IPS-NIHi11 (cell line): ENCODE results near the gene GOT2.
A peak's percentile ranks its signal among the peaks of the same experiment; 100 is the strongest.
"Not testable (repeated sequence)": the region's sequence is repeated elsewhere in the genome, so short reads cannot be mapped to it uniquely, and the experiment has no call there.

Source experiments
- DNase-seq: peaks from one replicate; pipeline ENCODE4 v3.0.0; 2012; ENCODE audit warnings: mixed read lengths, low spot score

Gene GOT2

DNA sequence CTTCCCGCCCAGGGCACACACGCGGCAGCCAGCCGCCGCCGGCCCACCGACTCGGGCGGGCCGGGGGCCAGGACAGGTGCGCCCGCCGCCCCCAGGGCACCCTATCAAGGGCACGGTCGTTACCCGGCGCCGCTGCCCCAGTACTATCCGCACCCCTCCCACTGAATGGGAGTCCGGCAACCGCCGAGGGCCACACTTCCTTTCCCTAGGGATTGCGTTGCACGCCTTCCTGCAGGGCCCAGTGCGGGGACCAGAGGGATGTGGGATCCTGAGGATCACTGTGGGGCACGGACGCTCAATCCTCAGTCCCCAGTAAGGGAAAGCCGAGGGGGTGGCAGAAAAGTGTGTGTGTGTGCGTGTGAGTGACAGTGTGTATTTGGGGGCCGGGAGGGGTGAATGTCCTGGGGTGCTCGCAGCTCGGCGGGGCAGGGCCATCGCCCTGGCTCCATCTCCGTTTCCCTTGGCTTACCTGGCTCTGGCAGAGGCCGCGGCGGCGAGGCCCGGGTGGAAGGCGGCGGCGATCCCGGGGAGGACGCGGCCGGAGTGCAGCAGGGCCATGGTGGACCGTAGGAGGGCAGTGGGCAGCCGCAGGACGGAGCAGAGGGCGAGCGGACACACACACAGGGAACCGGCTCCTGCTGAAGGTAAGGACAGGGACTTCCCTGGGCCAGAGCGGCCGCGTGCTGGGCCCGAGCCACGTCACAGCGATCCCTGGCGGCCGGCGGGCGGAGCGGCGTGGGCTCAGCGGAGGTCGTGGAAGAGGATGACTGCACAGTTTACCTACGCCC, at the start of gene GOT2:
TSS of gene GOT2 (minus strand) at position 646 of the 788 bp plus-strand sequence. CDS start at position 558, 88 bp downstream.
- peak; percentile 92 for DNase-seq

DNA sequence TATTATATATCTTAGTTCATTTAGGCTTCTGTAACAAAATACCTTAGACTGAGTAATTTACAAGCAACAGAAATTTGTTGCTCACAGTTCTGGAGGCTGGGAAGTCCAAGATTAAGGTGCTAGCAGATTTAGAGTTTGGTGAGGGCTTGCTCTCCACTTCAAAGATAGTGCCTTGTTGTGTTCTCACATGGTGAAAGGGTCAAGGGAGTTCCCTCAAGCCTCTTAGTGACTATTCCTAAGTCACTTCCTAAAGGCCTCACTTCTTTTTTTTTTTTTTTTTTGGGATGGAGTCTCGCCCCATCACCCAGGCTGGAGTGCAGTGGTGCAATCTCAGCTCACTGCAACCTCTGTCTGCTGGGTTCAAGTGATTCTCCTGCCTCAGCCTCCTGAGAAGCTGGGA, 45.2 kb upstream of the GOT2 start:
- DNase-seq: not testable (repeated sequence)

DNA sequence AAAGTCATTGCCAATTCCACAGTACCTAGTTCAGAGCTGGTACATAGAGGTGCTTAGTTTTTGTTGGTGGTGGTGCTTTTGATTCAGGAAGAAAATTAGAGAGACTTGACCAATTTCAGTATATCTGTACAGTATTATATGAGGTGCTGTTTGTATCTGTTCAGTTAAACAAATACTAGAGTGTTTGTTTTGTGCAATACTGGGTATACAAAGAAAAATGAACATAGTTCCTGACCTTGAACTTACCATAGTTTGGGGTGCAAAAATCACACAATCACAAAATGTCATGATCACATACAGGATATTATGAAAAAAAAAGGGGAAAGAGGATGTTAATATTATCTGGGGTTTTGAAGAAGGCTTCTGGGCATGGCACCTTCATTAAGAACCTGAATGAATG, 39.8 kb upstream of the GOT2 start:
- DNase-seq: no peak

DNA sequence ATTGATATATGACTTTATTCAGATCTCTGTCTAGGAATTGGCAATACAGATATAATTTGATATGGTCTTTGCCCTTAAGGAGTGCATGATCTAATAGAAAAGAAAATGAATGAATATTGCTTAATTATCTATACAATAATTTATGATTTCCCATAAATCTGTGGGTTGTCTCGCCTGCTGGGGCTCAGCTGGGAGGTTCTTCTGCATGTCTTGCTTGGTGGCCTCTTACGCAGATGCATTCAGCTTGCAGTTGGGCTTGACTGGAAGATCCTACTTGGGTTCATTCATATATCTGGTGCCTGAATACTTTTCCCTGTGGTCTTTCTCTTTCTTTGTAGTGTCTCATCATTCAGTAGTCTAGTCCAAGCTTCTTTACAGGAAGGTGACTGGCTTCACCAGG, 34.0 kb upstream of the GOT2 start:
- DNase-seq: no peak

DNA sequence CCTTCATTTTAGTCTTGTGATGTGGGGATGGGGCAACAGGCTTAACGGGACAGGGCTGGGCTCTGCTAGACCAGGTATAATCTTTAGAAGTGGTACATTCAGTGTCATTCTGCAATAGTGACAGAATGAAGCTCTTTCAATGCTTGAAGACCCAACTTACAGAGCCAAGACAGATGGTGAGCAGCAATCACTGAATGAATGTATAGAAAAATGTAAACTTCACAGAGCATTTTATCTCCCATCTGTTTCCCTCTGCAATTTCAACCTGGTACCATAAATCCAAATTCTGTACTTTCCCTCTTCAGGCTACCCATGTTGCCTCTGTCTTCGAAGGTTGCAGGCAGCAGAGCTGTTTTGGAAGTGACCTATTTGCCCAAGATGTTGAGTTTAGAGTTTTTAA, 33.5 kb upstream of the GOT2 start:
- no peak for DNase-seq

DNA sequence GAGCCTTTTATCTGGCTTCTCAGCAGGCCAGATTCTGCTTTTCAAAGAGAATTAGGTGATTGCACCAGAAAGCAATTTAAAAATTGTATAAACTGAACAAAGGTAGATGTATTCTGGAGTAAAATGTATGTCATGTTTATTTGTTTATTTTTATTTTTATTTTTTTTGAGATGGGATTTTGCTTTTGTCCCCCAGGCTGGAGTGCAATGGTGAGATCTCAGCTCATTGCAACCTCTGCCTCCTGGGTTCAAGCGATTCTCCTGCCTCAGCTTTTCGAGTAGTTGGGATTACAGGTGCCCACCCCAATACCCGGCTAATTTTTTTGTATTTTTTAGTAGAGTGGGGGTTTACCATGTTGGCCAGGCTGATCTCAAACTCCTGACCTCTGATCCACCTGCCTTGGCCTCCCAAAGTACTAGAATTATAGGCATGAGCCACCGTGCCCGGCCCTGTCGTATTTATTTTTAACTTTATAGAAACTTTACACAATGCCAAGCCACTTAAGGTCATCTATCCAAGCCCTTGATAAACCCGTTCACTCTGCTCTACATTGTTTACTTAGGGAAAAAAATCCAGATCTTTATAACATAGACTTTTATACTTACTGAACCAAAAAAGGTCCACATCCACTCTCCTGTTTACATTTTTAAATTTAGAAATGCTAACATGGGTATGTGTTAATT, 22.7 kb upstream of the GOT2 start:
- DNase-seq: no peak

DNA sequence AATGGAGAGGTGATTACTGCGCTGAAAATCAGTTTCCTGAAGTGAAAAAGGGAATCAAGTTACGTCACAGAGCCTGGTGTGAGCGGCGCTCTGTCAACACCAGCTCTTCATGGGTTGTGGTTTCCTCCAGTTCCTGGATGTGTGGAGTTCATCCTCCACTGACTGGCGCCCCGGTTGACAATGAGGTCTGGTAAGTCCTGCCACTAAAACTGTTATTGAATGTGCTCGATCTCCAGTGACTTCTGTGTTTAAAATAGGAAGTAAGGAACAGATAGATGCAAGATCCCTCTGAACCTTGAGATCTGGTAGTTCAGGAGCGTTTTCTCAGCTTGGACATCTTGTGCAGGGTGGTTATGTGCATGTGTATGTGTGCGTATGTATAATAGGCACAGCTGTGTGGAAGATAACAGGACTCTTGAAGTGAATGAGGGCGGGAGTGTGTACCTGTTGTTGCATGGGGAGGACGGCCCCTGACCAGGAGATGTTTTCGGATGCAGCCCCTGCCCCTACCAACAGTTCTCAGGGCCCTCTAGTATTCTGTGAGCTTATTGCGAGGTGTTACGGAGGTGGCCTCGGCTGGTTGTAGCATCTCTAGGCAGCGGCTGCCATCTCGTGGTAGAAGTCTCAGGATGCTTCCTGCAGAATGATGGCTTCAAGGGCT, 22.0 kb upstream of the GOT2 start:
- DNase-seq: peak; percentile 79

DNA sequence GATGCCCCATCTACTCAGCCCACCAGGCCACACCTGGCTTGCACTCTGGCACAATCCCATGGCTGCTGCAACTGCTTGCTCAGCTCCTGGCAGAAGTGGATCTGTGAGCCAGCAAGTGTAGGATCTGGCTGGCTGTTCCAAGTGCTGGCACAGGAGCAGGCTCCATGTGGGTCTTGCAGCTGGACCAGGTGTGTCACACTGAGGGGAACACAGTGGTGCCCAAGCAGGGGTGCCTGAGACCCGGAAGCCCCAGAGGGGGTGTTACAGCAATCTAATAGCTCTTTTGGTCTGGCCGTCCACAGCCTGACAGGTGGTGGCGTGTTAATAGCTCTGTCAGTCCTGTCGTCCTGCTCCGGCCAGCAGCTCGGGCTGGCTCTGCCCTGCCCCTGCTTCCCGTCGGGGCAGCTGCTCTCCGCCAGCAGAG, 19.6 kb upstream of the GOT2 start:
- no peak for DNase-seq

DNA sequence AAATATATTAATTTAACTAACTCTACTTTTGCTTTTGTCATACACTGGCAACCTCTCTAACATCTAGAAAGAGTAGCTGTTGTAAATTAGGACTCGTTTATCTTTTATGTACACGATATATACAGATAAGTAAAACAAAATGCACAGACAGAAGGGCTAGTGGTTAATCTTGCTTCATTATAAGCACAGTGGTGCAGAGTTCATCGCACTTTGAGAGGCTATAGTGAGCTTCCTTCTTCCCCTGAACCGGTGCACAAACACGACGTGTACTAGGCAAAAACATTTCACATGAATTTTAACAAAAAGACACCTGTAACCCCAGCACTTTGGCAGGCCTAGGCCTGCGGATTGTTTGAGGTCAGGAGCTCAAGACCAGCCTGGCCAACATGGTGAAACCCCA, 10.4 kb upstream of the GOT2 start:
- DNase-seq: no peak

DNA sequence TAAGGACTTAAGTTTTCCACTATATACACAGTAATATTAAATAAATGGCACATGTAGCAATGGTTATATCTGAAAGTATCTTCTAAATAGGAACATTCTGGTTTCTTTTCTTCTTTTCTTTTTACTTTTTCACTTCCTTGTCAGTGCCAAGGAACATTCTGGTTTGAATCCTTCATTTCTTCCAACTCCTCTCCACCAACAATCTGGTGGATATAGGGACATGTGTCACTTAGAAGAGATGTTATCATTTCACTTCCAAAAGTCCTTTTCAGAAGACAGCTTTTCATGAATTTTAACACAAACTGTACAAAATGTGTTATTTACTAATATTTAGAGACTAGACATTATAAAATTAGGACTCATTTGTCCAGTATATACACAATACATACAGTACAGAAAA, 7.9 kb upstream of the GOT2 start:
- DNase-seq: no peak

DNA sequence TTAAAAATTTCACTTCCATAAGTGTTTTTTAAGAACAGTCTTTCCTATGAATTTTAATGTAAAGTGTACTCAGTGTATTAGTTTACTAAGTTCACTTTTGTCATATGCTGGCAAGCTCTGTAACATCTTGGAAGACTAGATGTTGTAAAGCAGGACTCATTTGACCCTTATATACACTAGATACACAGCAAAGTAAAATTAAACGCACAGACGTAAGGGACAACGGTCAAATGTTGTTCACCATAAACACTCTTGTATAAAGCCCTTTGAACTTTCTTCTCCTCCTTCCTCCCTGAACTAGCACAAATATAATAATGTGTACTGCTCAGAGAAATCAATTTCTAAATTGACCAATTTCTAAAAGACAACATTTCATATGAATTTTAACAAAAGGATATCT, 7.0 kb upstream of the GOT2 start:
- DNase-seq: no peak

DNA sequence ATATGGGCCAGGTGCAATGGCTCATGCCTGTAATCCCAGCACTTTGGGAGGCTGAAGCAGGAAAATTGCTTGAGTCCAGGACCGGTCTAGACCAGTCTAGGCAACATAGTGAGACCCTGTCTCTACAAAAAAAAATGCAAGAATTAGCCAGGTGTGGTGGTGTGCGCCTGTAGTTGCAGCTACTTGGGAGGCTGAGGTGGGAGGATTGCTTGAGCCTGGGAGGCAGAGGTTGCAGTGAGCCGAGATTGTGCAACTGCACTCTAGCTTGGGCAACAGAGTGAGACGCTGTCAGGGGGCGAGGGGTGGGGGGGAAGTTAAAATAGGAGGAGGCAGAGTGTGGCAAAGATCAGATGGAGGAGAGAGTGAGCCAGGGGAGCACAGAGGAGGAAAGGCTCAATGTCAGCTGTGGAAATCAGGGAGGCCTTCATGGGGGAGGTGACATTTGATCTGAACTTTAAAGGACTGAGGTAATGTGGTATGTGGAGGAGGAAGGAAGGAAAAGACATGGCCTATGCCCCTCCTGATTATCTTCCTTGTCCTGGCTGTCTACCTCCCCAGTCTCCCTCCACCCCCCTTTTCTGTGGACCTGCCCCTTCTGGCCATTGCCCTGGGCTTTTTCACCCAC, 4.7 kb upstream of the GOT2 start:
- no peak for DNase-seq

DNA sequence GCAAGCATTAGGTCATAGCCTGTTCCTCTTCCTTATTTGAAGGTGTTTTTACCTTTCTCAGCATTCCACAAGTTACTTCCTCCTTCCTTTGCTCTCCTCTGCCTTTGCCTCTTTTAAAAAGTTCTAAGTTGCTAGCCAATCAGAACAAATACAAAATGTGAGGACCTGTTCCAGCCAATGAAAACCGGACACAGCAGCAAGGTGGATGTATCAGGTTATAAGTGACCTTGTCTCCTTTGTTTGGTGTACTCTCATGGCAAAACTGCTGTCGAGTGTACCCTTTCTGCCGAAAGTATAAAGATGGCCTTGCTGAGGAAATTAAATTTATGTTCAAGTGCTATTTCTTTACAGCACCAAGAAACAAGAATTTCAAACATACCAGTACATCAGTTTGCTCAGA, 2.2 kb upstream of the GOT2 start:
- DNase-seq: not testable (repeated sequence)

DNA sequence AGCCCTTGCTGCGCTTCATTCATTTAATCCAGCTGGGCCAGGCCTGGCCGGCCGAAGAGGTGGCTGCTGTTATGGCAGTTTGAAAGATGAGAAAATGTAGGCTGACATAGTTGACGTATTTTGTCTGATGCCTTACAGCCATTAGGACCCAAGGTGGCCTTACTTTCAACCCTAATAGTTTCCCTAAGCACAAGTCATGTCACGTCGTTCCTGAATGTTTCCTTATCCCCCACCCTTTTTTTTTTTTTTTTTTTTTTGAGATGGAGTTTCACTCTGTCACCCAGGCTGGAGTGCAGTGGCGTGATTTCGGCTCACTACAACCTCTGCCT, 307 bp upstream of the GOT2 start:
- no peak for DNase-seq

DNA sequence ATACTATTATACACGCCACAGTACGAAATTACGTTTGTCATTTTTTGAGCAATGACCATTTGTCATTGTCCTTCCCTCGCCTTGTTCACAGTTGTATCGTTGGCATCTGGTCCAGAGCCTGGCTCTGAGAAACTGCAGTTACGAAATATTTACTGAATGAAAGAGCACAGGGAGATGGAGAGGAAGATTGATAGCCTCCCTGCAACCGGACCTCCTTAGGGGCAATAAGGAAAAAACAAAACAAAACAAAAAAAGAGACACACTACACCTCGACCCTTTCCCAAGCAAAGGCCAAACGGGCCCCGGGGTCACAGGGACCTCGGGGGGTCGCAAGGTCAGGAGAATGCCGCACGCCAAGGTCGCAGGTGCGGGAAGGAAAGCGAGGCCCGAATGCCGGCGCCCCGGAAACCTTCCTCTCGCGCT, 857 bp downstream of the GOT2 start:
- no peak for DNase-seq

DNA sequence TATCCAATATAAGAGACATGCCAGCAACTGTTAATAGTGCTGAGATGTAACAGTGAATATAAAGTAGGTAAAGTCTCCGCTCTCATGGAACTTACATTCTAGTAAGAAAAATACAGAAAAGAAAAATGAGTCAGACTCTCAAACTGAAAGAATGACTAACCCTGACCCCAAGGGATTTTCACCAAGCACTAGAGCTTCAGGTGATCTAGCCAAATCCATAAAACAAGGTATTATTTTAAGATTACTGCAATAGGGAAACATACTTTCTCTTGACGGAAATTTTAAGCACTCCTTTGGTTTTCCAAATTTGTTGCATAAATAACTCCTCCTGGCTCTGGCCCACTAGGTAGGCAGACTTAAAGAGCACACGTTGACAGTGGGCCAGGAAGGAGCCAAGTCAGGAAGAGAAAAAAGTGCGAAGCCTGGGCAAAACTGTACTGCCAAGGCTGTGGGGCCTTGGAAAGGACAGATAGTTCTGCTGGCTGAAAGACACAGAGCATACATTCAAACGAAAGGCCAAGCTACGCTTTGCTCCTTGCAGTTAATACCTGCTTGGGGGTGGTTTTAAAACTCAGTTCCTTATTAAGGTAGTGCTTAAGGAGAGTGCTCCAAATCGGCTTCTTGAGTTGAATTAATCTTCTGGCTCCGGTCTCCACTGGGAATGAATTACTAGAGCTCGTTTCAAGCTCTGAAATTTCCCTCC, 1.4 kb downstream of the GOT2 start:
- no peak for DNase-seq

DNA sequence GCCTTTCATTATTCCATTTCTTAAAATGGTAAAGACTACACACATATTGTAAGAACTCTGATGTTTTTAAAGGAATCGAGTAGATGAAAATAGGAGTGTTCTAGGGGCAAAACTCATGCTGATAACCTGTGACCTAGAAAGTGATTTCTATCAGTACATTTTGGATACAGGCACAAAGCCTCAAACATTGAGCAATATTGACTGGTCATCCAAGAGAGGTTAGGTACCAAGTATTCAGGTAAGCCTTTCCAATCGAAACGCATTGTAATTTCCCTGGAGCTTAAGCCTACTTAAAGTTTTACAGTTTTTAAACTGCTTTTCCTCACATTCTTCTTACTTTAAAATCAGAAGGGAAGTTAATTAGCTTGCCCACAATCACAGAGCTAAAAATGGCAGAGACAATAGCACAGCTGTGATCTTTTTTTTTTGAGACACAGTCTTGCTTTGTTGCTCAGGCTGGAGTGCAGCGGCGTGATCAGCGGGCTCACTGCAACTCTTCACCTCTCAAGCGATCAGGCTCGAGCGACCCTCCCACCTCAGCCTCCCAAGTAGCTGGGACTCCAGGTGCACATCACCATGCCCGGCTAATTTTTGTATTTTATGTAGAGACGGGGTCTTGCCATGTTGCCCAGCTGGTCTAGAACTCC, 3.3 kb downstream of the GOT2 start:
- DNase-seq: no peak

DNA sequence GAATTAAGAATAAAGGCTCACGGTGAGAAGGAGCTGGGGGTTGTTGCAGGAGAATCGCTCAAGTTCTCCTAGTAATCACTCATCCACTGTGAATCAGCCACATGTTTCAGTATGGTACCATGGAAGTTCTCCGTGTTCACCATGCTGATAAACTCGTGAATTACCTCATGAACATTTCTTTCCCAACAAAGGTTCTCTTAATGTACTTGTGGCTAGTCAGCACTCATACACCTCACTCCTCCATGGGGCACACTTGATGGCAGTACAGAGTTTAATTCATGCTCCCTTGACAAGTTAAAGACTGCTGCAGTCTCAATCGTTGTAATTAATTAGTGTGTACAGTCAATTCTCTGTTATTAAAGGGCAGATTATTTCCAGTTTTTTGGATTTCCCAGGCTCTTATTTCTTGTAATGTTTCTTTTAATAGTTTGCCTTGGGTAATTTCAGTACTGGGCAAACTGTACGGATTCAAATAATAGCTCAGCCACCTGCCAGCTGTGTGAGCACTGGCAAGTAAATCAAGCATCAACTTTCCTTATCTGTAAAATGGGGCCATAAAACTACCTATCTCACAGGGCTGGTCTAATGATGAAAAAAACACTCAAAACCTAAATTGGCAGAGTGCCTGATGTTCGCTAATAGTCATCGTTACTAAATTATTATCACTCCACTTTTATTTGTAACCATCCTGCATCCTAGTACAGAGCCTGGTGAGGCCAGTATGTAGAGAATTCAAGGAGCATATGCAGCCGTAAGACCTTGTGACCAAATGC, 6.1 kb downstream of the GOT2 start:
- DNase-seq: no peak

DNA sequence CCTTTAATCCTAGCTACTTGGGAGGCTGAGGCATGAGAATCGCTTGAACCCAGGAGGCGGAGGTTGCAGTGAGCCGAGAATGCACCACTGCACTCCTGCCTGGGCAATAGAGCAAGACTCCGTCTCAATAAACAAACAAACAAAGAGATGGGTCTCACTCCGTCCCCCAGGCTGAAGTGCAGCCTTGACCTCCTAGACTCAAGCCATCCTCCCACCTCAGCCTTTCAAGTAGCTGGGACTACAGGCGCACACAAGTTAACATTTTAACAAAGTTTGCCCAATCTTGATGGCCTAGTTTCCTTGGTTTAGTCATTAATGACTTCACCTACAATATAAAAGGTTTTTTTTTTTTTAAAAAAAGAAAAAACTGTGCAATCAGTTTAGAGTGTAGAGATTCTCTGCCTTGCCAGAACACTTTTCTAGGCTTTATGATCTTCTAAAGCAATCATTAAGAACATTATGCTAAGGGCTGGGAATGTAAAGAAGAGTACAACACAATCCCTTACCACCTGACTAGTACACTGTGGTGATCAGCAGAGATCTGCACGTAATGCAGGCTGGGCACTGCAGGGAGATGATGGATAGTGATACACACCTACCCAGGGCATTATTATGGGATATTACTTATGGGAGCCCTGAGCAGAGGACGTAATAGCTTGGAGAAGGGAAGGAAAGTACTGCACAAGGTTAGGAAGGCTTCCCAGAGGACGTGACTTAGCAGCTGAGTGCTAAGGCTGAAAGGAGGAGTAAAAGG, 6.9 kb downstream of the GOT2 start:
- no peak for DNase-seq

DNA sequence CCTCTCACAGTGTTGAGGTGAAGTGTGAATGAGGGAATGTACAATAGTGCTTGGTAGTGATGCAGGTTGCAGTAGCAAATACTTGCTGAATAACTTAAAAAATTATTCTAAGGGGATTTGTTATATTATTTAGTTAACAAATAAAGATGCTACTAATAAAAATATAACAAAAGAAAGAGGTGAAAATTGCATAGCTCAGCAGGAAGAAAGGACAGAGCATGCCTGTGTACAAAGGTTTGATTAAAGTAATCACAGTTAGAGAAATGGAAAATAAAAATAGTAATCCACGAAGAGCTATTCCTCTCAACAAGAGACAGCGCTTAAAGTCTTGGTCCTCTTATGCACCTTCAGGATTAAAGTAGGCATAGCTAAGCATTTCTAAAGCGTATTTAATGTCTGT, 11.0 kb downstream of the GOT2 start:
- no peak for DNase-seq
